Measurements from ENCODE around the gene LRFN4. TPM values are rescaled to one million over a fixed set of nuclear protein-coding genes. Genes with fewer than 3 reads are reported as not detected.

LRFN4 gene
- total RNA-seq, 2 donors from 2014 or later = 23.9 TPM

DNA sequence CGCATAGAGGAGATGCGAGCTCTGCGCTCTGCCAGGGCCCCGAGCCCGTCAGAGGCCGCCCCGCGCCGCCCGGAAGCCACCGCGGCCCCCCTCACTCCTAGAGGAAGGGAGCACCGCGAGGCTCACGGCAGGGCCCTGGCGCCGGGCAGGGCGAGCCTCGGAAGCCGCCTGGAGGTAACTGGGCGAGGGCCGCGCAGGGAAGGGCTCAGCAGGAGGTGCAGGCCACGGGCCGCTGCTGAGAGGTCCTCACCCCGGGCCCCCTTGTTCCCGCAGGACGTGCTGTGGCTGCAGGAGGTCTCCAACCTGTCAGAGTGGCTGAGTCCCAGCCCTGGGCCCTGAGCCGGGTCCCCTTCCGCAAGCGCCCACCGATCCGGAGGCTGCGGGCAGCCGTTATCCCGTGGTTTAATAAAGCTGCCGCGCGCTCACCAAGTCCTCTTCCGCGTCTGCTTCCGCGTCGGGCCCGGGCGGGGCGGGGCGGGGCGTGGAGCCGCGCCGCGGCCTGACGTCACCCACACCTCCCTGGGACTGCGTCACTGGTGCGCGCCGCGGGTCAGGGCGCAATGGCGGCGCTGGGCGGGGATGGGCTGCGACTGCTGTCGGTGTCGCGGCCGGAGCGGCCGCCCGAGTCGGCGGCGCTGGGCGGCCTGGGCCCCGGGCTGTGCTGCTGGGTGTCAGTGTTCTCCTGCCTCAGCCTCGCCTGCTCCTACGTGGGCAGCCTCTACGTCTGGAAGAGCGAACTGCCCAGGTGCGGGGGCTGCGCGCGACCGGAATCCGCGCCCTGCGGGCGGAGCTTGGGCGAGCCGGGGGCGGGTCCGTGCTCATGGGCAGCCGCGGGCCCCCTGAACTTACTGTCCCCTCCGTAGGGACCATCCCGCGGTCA is 13.7 kb upstream of the LRFN4 start, which contains the start of gene RCE1:
RCE1 (plus strand) TSS at position 546 of the 880 bp plus-strand sequence; CDS start at position 561, 15 bp downstream.
- H3K9me3 Mint-ChIP-seq = no peaks in the 10 kb centered on the region
- peak within 1 kb of the TSS; percentile 90 to 99 for H3K27ac Mint-ChIP-seq
- H3K36me3 Mint-ChIP-seq = peaks cover 15% of the 10 kb centered on the region in 2 donors
- peak; percentile 92 to 95 for ATAC-seq
- peak; percentile 90 to 92 for DNase-seq (ENCODE audit: low spot score in 2 of 2)

DNA sequence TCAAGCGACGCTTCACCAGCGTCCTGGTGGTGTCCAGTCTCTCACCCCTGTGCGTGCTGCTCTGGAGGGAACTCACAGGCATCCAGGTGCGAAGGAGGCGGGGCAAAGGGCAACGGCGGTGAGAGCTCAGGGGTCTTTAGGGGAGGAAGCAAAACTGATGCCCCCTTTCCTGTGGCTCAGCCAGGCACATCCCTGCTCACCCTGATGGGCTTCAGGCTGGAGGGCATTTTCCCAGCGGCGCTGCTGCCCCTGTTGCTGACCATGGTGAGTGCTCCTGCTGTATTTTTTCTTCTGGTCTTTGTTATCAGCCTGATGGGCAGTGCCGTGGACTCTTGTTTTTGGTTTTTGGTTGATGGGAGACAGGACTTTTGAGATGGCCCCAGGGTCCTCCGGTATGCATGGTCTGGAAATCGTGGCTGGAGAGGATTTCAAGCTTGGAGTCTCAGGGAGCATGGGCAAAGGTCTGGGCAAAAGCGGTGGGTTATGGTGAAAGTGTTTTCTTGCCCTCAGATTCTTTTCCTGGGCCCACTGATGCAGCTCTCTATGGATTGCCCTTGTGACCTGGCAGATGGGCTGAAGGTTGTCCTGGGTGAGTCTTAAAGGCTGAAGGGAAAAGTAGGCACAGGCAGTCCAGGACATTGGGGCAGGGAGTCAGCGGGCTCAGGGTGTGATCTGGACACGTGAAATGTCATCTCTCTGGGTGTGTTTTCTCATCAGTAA is 12.9 kb upstream of the LRFN4 start:
- no peak for ATAC-seq
- Mint-ChIP-seq H3K27ac (peak overlapping the region; percentile 90 to 98), H3K9me3 (no peaks in the 10 kb centered on the region), H3K36me3 (peaks cover 15% of the 10 kb centered on the region in 2 donors)
- no peak for DNase-seq (ENCODE audit: low spot score in 2 of 2)

DNA sequence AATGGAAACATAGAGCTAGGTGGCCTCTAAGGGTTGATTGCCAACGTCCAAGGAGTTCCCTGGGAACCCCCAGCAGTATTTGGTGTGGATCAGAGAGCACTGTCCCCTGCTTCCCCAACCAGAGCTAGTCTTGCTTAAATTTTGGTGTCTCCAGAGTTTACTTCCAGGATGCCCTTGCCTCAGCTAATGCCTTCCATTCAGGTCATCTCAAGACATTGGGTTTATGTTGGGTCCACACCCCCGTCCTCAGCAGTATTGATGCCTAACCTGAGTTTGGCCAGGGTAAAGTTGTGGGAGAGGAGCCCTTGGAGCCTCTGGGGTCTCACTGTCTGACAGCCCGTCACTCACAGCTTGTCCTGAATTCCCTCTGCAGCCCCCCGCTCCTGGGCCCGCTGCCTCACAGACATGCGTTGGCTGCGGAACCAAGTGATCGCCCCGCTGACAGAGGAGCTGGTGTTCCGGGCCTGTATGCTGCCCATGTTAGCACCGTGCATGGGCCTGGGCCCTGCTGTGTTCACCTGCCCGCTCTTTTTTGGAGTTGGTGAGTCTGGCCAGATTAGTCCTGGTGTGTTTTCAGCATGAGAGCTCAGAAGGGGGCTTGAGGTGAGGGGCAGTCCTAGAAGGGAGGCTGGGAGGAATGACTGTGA is 12.2 kb upstream of the LRFN4 start:
- ATAC-seq = no peak
- Mint-ChIP-seq H3K36me3 (peaks cover 15% of the 10 kb centered on the region in 2 donors), H3K27ac (peak overlapping the region; percentile 90 to 98), H3K9me3 (no peaks in the 10 kb centered on the region)
- DNase-seq (ENCODE audit: low spot score in 2 of 2) = no peak

DNA sequence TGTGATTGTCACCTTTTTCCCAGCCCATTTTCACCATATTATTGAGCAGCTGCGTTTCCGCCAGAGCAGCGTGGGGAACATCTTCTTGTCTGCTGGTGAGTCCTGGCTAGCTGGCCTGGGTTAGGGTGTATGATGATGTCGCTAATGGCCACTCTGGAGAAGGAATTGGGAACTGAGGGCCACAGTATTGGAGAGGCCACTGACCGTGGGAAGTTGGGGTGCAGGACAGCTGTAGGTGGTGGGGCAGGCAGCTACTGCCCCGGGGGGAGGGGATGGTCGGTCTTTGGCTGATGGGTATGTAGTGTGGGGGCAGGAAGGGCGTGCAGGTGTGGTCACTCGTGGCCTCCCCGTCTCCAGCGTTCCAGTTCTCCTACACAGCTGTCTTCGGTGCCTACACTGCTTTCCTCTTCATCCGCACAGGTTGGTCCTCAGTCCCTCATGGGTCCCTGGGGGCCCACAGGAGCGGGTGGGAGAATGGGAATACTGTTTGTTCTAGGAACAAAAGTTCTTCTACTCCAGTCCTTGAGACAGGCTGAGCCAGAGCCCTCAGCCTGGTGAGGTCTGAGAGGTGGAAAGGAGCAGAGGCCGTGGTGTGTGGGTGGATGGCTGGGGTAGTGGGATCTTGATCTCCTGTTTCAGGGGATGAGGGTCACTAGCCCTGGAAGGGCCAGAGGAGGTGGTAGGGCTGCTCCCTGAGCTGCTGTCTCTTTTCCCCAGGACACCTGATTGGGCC is 11.6 kb upstream of the LRFN4 start:
- Mint-ChIP-seq H3K9me3 (no peaks in the 10 kb centered on the region), H3K27ac (peak overlapping the region; percentile 66 to 90), H3K36me3 (peaks cover 15% of the 10 kb centered on the region in 2 donors)
- no peak for ATAC-seq
- DNase-seq (ENCODE audit: low spot score in 2 of 2) = no peak

DNA sequence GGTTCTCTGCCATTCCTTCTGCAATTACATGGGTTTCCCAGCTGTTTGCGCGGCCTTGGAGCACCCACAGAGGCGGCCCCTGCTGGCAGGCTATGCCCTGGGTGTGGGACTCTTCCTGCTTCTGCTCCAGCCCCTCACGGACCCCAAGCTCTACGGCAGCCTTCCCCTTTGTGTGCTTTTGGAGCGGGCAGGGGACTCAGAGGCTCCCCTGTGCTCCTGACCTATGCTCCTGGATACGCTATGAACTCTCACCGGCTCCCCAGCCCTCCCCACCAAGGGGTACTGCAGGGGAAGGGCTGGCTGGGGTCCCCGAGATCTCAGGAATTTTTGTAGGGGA is 11.0 kb upstream of the LRFN4 start:
- no peaks in the 10 kb centered on the region for H3K9me3 Mint-ChIP-seq
- ATAC-seq (no peak), DNase-seq (ENCODE audit: low spot score in 2 of 2) (no peak)
- H3K36me3 Mint-ChIP-seq = peaks cover 15% of the 10 kb centered on the region in 2 donors
- peak overlapping the region; percentile 44 to 90 for H3K27ac Mint-ChIP-seq

- ATAC-seq = no peak
- Mint-ChIP-seq H3K27ac (peak overlapping the region in 1 of 2 donors; percentile 81), H3K9me3 (no peaks in the 10 kb centered on the region), H3K36me3 (peaks cover 15% of the 10 kb centered on the region in 2 donors)
- peak in 1 of 2 donors; percentile 26 for DNase-seq (ENCODE audit: low spot score in 2 of 2)
Measured at GRCh38 chr11:66846671-66847091, 10.2 kb upstream of the LRFN4 start.

DNA sequence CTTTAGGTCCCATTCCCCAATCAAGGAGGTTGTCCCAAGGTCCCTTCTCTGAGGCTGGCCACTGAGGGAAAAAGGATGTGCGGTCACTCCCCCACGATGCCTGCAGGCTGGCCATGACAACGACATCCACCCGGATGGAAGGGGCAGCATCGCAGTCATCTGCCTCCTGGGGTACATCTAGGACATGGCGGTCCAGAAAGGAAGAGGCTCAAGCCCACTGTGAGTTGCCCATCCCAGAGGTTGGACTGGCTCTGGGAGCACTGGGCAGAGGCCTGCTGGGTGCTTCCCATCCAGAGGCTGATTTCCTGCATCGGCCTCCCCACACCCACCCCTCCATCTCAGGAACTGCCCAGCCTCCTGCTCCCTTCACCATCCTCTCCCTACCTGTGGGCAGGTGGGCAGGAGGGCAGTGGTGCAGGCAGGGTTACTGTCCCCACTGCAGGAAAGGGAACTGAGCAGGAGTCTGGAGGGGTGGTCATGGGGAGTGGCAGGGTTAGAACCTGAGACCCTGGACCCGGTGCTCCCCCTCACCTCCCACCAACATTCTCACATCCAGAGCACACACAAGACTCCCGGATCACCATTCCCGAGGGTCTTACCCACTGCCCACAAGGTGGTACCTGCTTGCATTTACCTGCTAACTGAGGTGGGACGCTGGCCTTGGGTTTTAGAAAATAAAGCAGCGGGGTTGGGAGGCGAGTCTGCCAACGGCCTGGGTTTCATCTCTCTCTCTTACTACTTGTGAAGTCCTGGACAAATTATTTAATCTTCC is 9.2 kb upstream of the LRFN4 start:
- DNase-seq (ENCODE audit: low spot score in 2 of 2) = peak in 1 of 2 donors; percentile 54
- peaks cover 7 to 8% of the 10 kb centered on the region in 2 donors for H3K36me3 Mint-ChIP-seq
- no peak overlapping the region for H3K27ac Mint-ChIP-seq
- H3K9me3 Mint-ChIP-seq = no peaks in the 10 kb centered on the region
- no peak for ATAC-seq

DNA sequence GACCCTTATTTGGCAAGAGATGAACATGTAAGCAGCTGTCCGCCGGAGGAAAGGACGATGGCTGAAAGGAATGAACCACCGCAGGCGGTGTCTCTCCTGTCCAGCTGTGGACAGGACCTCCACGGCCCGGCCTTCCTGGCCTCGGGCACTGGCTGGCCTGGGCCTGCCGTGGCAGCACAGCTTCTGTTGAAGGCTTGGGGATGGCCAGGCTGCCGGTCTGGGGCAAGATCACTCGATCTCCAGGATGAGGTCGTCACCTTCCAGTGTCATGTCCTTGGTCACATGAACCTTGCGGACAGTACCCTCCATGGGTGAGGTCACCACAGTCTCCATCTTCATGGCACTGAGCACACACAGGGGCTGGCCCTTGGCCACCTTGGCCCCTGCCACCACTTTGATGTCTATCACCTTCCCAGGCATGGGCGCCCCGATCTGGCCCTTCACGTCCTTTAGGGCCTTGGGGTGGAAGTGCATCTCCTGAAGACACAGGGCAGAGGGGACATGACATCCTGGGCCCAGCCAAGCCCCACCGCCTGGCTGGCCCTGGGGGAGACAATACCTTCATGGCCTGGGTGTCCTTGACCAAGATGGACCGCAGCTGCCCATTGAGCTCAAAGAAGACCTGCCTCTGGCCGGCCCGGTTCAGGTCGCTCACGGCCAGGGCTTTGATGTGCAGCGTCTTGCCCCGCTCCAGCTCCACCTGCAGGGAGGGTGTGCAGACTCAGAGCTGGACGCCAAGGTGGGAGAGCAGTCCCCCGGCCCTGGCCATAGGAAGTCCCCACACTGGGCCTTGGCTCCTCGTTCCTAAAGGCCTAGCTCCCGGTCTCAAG is 8.0 kb upstream of the LRFN4 start:
- DNase-seq (ENCODE audit: low spot score in 2 of 2) = peak in 1 of 2 donors; percentile 51
- ATAC-seq = no peak
- no peak overlapping the region for H3K27ac Mint-ChIP-seq

GRCh38 chr11:66849501-66850234 is 7.2 kb upstream of the LRFN4 start:
- H3K9me3 Mint-ChIP-seq = no peaks in the 10 kb centered on the region

More for the DNA sequence above, 8.0 kb upstream of the LRFN4 start:
- H3K9me3 Mint-ChIP-seq = no peaks in the 10 kb centered on the region
- peaks cover 4% of the 10 kb centered on the region in 2 donors for H3K36me3 Mint-ChIP-seq

GRCh38 chr11:66850235-66850587 is 6.7 kb upstream of the LRFN4 start:
- ATAC-seq = no peak
- DNase-seq (ENCODE audit: low spot score in 2 of 2) = no peak
- no peaks in the 10 kb centered on the region for H3K9me3 Mint-ChIP-seq
- no peaks in the 10 kb centered on the region for H3K36me3 Mint-ChIP-seq
- peak overlapping the region in 1 of 2 donors; percentile 44 for H3K27ac Mint-ChIP-seq

More at GRCh38 chr11:66849501-66850234, 7.2 kb upstream of the LRFN4 start:
- H3K36me3 Mint-ChIP-seq = no peaks in the 10 kb centered on the region
- peak in 1 of 2 donors; percentile 53 for DNase-seq (ENCODE audit: low spot score in 2 of 2)
- ATAC-seq = no peak
- no peak overlapping the region for H3K27ac Mint-ChIP-seq

GRCh38 chr11:66850588-66851238 is 6.2 kb upstream of the LRFN4 start:
- peak overlapping the region in 1 of 2 donors; percentile 44 for H3K27ac Mint-ChIP-seq
- H3K36me3 Mint-ChIP-seq = no peaks in the 10 kb centered on the region
- DNase-seq (ENCODE audit: low spot score in 2 of 2) (peak in 1 of 2 donors; percentile 49), ATAC-seq (no peak)
- H3K9me3 Mint-ChIP-seq = no peaks in the 10 kb centered on the region

- peak in 1 of 2 donors; percentile 34 for DNase-seq (ENCODE audit: low spot score in 2 of 2)
- ATAC-seq = no peak
- Mint-ChIP-seq H3K36me3 (no peaks in the 10 kb centered on the region), H3K27ac (peak overlapping the region in 1 of 2 donors; percentile 44), H3K9me3 (no peaks in the 10 kb centered on the region)
Measured at GRCh38 chr11:66851239-66851596, 5.6 kb upstream of the LRFN4 start.

- Mint-ChIP-seq H3K27ac (peak overlapping the region; percentile 16 to 44), H3K36me3 (no peaks in the 10 kb centered on the region), H3K9me3 (no peaks in the 10 kb centered on the region)
- DNase-seq (ENCODE audit: low spot score in 2 of 2) (no peak), ATAC-seq (no peak)
Measured at GRCh38 chr11:66851698-66852465, 5.0 kb upstream of the LRFN4 start.
